ENCODE results near the gene BTBD10.

The BTBD10 gene

GRCh38 chr11:13462901-13463778, at the start of gene BTBD10:
Gene BTBD10, minus strand, starts transcription at chr11:13463222. Its CDS starts 18,098 bp downstream, at chr11:13445124.
- Histone ChIP-seq H3K27me3 (ENCODE audit: insufficient read depth, poor library complexity, severe bottlenecking) (no peaks in the 10 kb centered on the region), H3K27ac (ENCODE audit: poor library complexity, severe bottlenecking) (peak within 1 kb of the TSS; percentile 78), H3K4me1 (ENCODE audit: insufficient read depth, poor library complexity, severe bottlenecking) (peaks cover 21% of the 10 kb centered on the region), H3K4me3 (ENCODE audit: severe bottlenecking) (peak within 1 kb of the TSS; percentile 62), H3K9me3 (ENCODE audit: severe bottlenecking) (no peaks in the 10 kb centered on the region), H3K36me3 (ENCODE audit: low read depth) (no peaks in the 10 kb centered on the region)
- TF ChIP-seq CTCF (IDR thresholded peaks at IDR 0.05; ENCODE audit: poor library complexity, severe bottlenecking), result no peak
- DNase-seq (ENCODE audit: low spot score) (peak; percentile 92), ATAC-seq (ENCODE audit: low read depth) (peak; percentile 95)

- H3K27me3 ChIP-seq (ENCODE audit: insufficient read depth, poor library complexity, severe bottlenecking), result peaks cover 3% of the 10 kb centered on the region
- ATAC-seq (ENCODE audit: low read depth) (no peak), DNase-seq (ENCODE audit: low spot score) (no peak)
- no peak for TF ChIP-seq CTCF (IDR thresholded peaks at IDR 0.05; ENCODE audit: poor library complexity, severe bottlenecking)
- no peaks in the 10 kb centered on the region for H3K36me3 ChIP-seq (ENCODE audit: low read depth)
- no peak overlapping the region for H3K27ac ChIP-seq (ENCODE audit: poor library complexity, severe bottlenecking)
- no peaks in the 10 kb centered on the region for H3K4me1 ChIP-seq (ENCODE audit: insufficient read depth, poor library complexity, severe bottlenecking)
- H3K9me3 ChIP-seq (ENCODE audit: severe bottlenecking), result no peaks in the 10 kb centered on the region
- no peak overlapping the region for H3K4me3 ChIP-seq (ENCODE audit: severe bottlenecking)
Observed at GRCh38 chr11:13503393-13503792, 40.4 kb upstream of the BTBD10 start.

- Histone ChIP-seq H3K27ac (ENCODE audit: poor library complexity, severe bottlenecking) (no peak overlapping the region), H3K9me3 (ENCODE audit: severe bottlenecking) (no peaks in the 10 kb centered on the region), H3K4me3 (ENCODE audit: severe bottlenecking) (no peak overlapping the region), H3K36me3 (ENCODE audit: low read depth) (no peaks in the 10 kb centered on the region), H3K27me3 (ENCODE audit: insufficient read depth, poor library complexity, severe bottlenecking) (peaks cover 3% of the 10 kb centered on the region), H3K4me1 (ENCODE audit: insufficient read depth, poor library complexity, severe bottlenecking) (no peaks in the 10 kb centered on the region)
- ATAC-seq (ENCODE audit: low read depth) (no peak), DNase-seq (ENCODE audit: low spot score) (no peak)
- no peak for TF ChIP-seq CTCF (IDR thresholded peaks at IDR 0.05; ENCODE audit: poor library complexity, severe bottlenecking)
Observed at GRCh38 chr11:13502492-13502891, 39.5 kb upstream of the BTBD10 start.

- H3K27ac ChIP-seq (ENCODE audit: poor library complexity, severe bottlenecking), result no peak within 1 kb of the TSS
- no peaks in the 10 kb centered on the region for H3K36me3 ChIP-seq (ENCODE audit: low read depth)
- DNase-seq (ENCODE audit: low spot score) (no peak), ATAC-seq (ENCODE audit: low read depth) (no peak)
- H3K9me3 ChIP-seq (ENCODE audit: severe bottlenecking), result no peaks in the 10 kb centered on the region
- peaks cover 18% of the 10 kb centered on the region for H3K27me3 ChIP-seq (ENCODE audit: insufficient read depth, poor library complexity, severe bottlenecking)
- no peak for TF ChIP-seq CTCF (IDR thresholded peaks at IDR 0.05; ENCODE audit: poor library complexity, severe bottlenecking)
- no peak within 1 kb of the TSS for H3K4me3 ChIP-seq (ENCODE audit: severe bottlenecking)
- no peaks in the 10 kb centered on the region for H3K4me1 ChIP-seq (ENCODE audit: insufficient read depth, poor library complexity, severe bottlenecking)
Observed at GRCh38 chr11:13495929-13496328, 32.9 kb upstream of the BTBD10 start, which contains the start of gene PTH. Gene PTH, minus strand, starts transcription at chr11:13495997. Its CDS starts 3,142 bp downstream, at chr11:13492855.

GRCh38 chr11:13494051-13494450, 31.0 kb upstream of the BTBD10 start:
- Histone ChIP-seq H3K4me3 (ENCODE audit: severe bottlenecking) (no peak overlapping the region), H3K36me3 (ENCODE audit: low read depth) (no peaks in the 10 kb centered on the region), H3K4me1 (ENCODE audit: insufficient read depth, poor library complexity, severe bottlenecking) (no peaks in the 10 kb centered on the region), H3K9me3 (ENCODE audit: severe bottlenecking) (no peaks in the 10 kb centered on the region), H3K27ac (ENCODE audit: poor library complexity, severe bottlenecking) (no peak overlapping the region), H3K27me3 (ENCODE audit: insufficient read depth, poor library complexity, severe bottlenecking) (peaks cover 15% of the 10 kb centered on the region)
- ATAC-seq (ENCODE audit: low read depth), result 0 out of 3 replicates have a peak, but pooled peaks have one; percentile 12
- TF ChIP-seq CTCF (IDR thresholded peaks at IDR 0.05; ENCODE audit: poor library complexity, severe bottlenecking), result no peak
- DNase-seq (ENCODE audit: low spot score), result no peak
